H1 (cell line): ENCODE measurements around the gene APOOL. TPM values are rescaled to one million over a fixed set of nuclear protein-coding genes. Genes with fewer than 3 reads are reported as not detected.

ENCODE experiments used
- CTCF ChIA-PET: fragments of 300-600 bp; sonication (Branson Sonifier 250); formaldehyde crosslinking; loops from one replicate; lab custom pipeline; 2021; ENCODE audit not compliant: partially characterized antibody; lab: Charles Lee
- POLR2A ChIA-PET: fragments of 300-600 bp; sonication (Branson Sonifier 250); formaldehyde crosslinking; loops from one replicate; lab custom pipeline; 2021; ENCODE audit warnings: inconsistent platforms; ENCODE audit not compliant: partially characterized antibody; lab: Charles Lee
- DNase-seq, 2 experiments: peaks; one replicate each; pipeline versions ENCODE4 v3.0.0 to v3.0.0-alpha.2; 2010 to 2022; ENCODE audit warnings: low spot score in 2 of 2, low read depth in 1 of 2, mixed read lengths in 1 of 2
- FAIRE-seq: peaks from 2 replicates; lab custom pipeline; 2011; peaks lifted over from hg19 to GRCh38; lab: Jason Lieb, UNC
- H2AFZ ChIP-seq: 2 replicates; pipeline ENCODE4 v1.8.1; 2012; ENCODE audit warnings: low read length, inconsistent platforms
- H2AK5ac ChIP-seq: 2 replicates; pipeline ENCODE4 v1.6.1; 2013; ENCODE audit warnings: low read depth, low read length
- H2BK120ac ChIP-seq: replicated peaks from 2 replicates; pipeline ENCODE3; 2013; ENCODE audit warnings: low read depth, low read length, inconsistent platforms
- H2BK12ac ChIP-seq: 2 replicates; pipeline ENCODE4 v1.6.1; 2013; ENCODE audit warnings: low read depth, low read length
- H2BK15ac ChIP-seq: 2 replicates; pipeline ENCODE4 v1.6.1; 2013; ENCODE audit warnings: low read length
- H2BK20ac ChIP-seq: 2 replicates; pipeline ENCODE4 v1.6.1; 2013; ENCODE audit warnings: low read length
- H2BK5ac ChIP-seq: 2 replicates; pipeline ENCODE4 v1.6.1; 2013; ENCODE audit warnings: low read depth, low read length
- H3K14ac ChIP-seq: 2 replicates; pipeline ENCODE4 v1.6.1; 2013; ENCODE audit warnings: inconsistent platforms; ENCODE audit not compliant: insufficient read length
- H3K18ac ChIP-seq: 2 replicates; pipeline ENCODE4 v1.6.1; 2013; ENCODE audit warnings: low read length; ENCODE audit errors: extremely low read depth
- H3K23ac ChIP-seq: 2 replicates; pipeline ENCODE4 v1.6.1; 2013; ENCODE audit warnings: inconsistent platforms; ENCODE audit not compliant: insufficient read length
- H3K23me2 ChIP-seq: 2 replicates; pipeline ENCODE4 v1.6.1; 2013; ENCODE audit warnings: low read depth, low read length
- H3K27ac ChIP-seq: 2 replicates; pipeline ENCODE4 v1.6.1; 2011; ENCODE audit warnings: low read depth, low read length, inconsistent platforms
- H3K27me3 ChIP-seq, 4 experiments: replicated peaks in 1 of 4; 1 replicate in 1 of 4; 2 replicates in 3 of 4; pipeline versions ENCODE4 v1.6.1 to v1.8.1; 2011 to 2013; ENCODE audit warnings: low read length in 3 of 4, mild to moderate bottlenecking in 3 of 4, inconsistent platforms in 2 of 4, mixed read lengths in 2 of 4, moderate library complexity in 1 of 4; ENCODE audit not compliant: control insufficient read depth in 3 of 4, insufficient read depth in 3 of 4; ENCODE audit errors: extremely low read depth in 1 of 4
- H3K36me3 ChIP-seq, 4 experiments: 2 replicates each; pipeline versions ENCODE4 v1.6.1 to v1.8.1; 2011 to 2013; ENCODE audit warnings: mild to moderate bottlenecking in 4 of 4, low read length in 3 of 4, moderate library complexity in 2 of 4, control low read depth in 1 of 4, inconsistent platforms in 1 of 4; ENCODE audit not compliant: insufficient read depth in 4 of 4, control insufficient read depth in 2 of 4
- H3K4ac ChIP-seq: replicated peaks from 2 replicates; pipeline ENCODE3; 2013; ENCODE audit warnings: low read length, low read depth, mixed read lengths, inconsistent platforms; ENCODE audit not compliant: insufficient read length
- H3K4me1 ChIP-seq, 4 experiments: replicated peaks in 1 of 4; 1 replicate in 1 of 4; 2 replicates in 3 of 4; pipeline versions ENCODE4 v1.6.1 to v1.8.1; 2011 to 2013; ENCODE audit warnings: low read length in 3 of 4, inconsistent platforms in 2 of 4, mixed read lengths in 1 of 4; ENCODE audit not compliant: insufficient read depth in 4 of 4, control insufficient read depth in 3 of 4
- H3K4me2 ChIP-seq, 2 experiments: 2 replicates each; pipeline versions ENCODE4 v1.6.1 to v1.8.1; 2011 to 2013; ENCODE audit warnings: low read depth in 2 of 2, low read length in 2 of 2, control low read depth in 1 of 2, inconsistent platforms in 1 of 2, mild to moderate bottlenecking in 1 of 2; ENCODE audit not compliant: insufficient read depth in 1 of 2
- H3K4me3 ChIP-seq, 4 experiments: fragments of 200-600, 300-600 bp in 1 of 4; sonication (generic), shearing (Covaris generic), sonication (Bioruptor Twin) in 1 of 4; 2 replicates each; pipeline versions ENCODE4 v1.5.1 to v1.8.1; 2011 to 2016; ENCODE audit warnings: low read length in 4 of 4, low read depth in 3 of 4, control low read depth in 2 of 4, inconsistent platforms in 2 of 4, mild to moderate bottlenecking in 2 of 4, mixed read lengths in 1 of 4, moderate library complexity in 1 of 4; ENCODE audit not compliant: insufficient read depth in 2 of 4; ENCODE audit errors: extremely low read depth in 1 of 4
- H3K56ac ChIP-seq: replicated peaks from 2 replicates; pipeline ENCODE3; 2013; ENCODE audit warnings: low read depth, mild to moderate bottlenecking, mixed read lengths, low read length, inconsistent platforms; ENCODE audit not compliant: insufficient read length
- H3K79me1 ChIP-seq: 2 replicates; pipeline ENCODE4 v1.6.1; 2013; ENCODE audit warnings: low read depth, low read length, control low read depth
- H3K79me2 ChIP-seq, 2 experiments: 2 replicates each; pipeline versions ENCODE4 v1.6.1 to v1.8.1; 2012 to 2013; ENCODE audit warnings: low read length in 2 of 2, mild to moderate bottlenecking in 2 of 2, inconsistent platforms in 1 of 2; ENCODE audit not compliant: insufficient read depth in 2 of 2, control insufficient read depth in 1 of 2
- H3K9ac ChIP-seq, 4 experiments: replicated peaks in 1 of 4; 1 replicate in 1 of 4; 2 replicates in 3 of 4; pipeline versions ENCODE4 v1.6.1 to v1.8.1; 2011 to 2013; ENCODE audit warnings: low read depth in 3 of 4, low read length in 3 of 4, control low read depth in 2 of 4, mild to moderate bottlenecking in 2 of 4, moderate library complexity in 2 of 4, inconsistent platforms in 1 of 4; ENCODE audit errors: extremely low read depth in 1 of 4
- H3K9me3 ChIP-seq, 2 experiments: 2 replicates each; pipeline versions ENCODE4 v1.6.1 to v1.8.1; 2012 to 2013; ENCODE audit warnings: mild to moderate bottlenecking in 2 of 2, moderate library complexity in 2 of 2, control low read depth in 1 of 2, inconsistent platforms in 1 of 2, low read depth in 1 of 2, low read length in 1 of 2, mixed read lengths in 1 of 2; ENCODE audit not compliant: insufficient read depth in 2 of 2
- H4K20me1 ChIP-seq, 2 experiments: replicated peaks in 1 of 2; 2 replicates each; pipeline versions ENCODE3 to v1.8.1; 2011 to 2013; ENCODE audit warnings: inconsistent platforms in 2 of 2, low read length in 2 of 2, mild to moderate bottlenecking in 1 of 2; ENCODE audit not compliant: insufficient read depth in 2 of 2, control insufficient read depth in 1 of 2
- H4K5ac ChIP-seq: 2 replicates; pipeline ENCODE4 v1.6.1; 2013; ENCODE audit warnings: low read length, low read depth, mixed read lengths, inconsistent platforms; ENCODE audit not compliant: insufficient read length
- H4K8ac ChIP-seq: 2 replicates; pipeline ENCODE4 v1.8.0; 2013; ENCODE audit warnings: mild to moderate bottlenecking, moderate library complexity, low read length, inconsistent platforms; ENCODE audit not compliant: insufficient read depth; ENCODE audit errors: extremely low read depth
- H4K91ac ChIP-seq: replicated peaks from 2 replicates; pipeline ENCODE3; 2013; ENCODE audit warnings: low read length, mixed read lengths, inconsistent platforms; ENCODE audit not compliant: insufficient read length
- ASH2L ChIP-seq: fragments of 200-600, 300-600 bp; sonication (generic); IDR thresholded peaks from one replicate; pipeline ENCODE4 v1.7.1; 2017; ENCODE audit warnings: low read length
- BCL11A ChIP-seq, 2 experiments: IDR thresholded peaks; one replicate each; pipeline ENCODE4 v1.6.1; 2011; ENCODE audit warnings: low read depth in 2 of 2, low read length in 2 of 2, mild to moderate bottlenecking in 2 of 2
- CEBPB ChIP-seq: IDR thresholded peaks from 2 replicates; pipeline ENCODE4 v1.6.1; 2012; ENCODE audit warnings: low read depth, low read length
- CHD1 ChIP-seq: IDR thresholded peaks from 2 replicates; pipeline ENCODE4 v1.6.1; 2012; ENCODE audit warnings: low read depth, low read length, improper control_type of control experiment
- CTBP2 ChIP-seq: IDR thresholded peaks from 2 replicates; pipeline ENCODE4 v1.7.0; 2011; ENCODE audit warnings: borderline replicate concordance, mild to moderate bottlenecking, moderate library complexity, mixed read lengths, low read length; ENCODE audit not compliant: insufficient read depth, insufficient read length
- NRF1 ChIP-seq: IDR thresholded peaks from 2 replicates; pipeline ENCODE4 v1.6.1; 2011; ENCODE audit warnings: mild to moderate bottlenecking, low read depth, low read length, improper control_type of control experiment
- POLR2A ChIP-seq, 2 experiments: IDR thresholded peaks; 1 replicate in 1 of 2; 2 replicates in 1 of 2; pipeline ENCODE4 v1.6.1; 2011; ENCODE audit warnings: low read depth in 2 of 2, low read length in 2 of 2, mild to moderate bottlenecking in 2 of 2; ENCODE audit errors: control extremely low read depth in 1 of 2
- RBBP5 ChIP-seq: IDR thresholded peaks from 2 replicates; pipeline ENCODE4 v1.7.1; 2012; ENCODE audit warnings: low read depth, mild to moderate bottlenecking, inconsistent platforms, low read length, moderate library complexity, borderline replicate concordance
- RFX5 ChIP-seq: IDR thresholded peaks from 2 replicates; pipeline ENCODE4 v1.6.1; 2011; ENCODE audit warnings: low read depth, low read length, improper control_type of control experiment, borderline replicate concordance
- SIN3A ChIP-seq, 2 experiments: IDR thresholded peaks in 1 of 2; conservative IDR thresholded peaks in 1 of 2; 2 replicates each; pipeline ENCODE4 v1.6.1; 2011 to 2012; ENCODE audit warnings: low read length in 2 of 2, improper control_type of control experiment in 1 of 2, low read depth in 1 of 2, mild to moderate bottlenecking in 1 of 2
- SRF ChIP-seq: IDR thresholded peaks from 2 replicates; pipeline ENCODE4 v1.6.1; 2011; ENCODE audit warnings: mild to moderate bottlenecking, low read depth, low read length, moderate library complexity
- USF2 ChIP-seq: IDR thresholded peaks from 2 replicates; pipeline ENCODE4 v1.6.1; 2011; ENCODE audit warnings: low read length, improper control_type of control experiment
- WGBS, 2 experiments: shearing (Covaris generic) in 1 of 2; methylation state at CpG; one replicate each; pipeline versions ENCODE4 v1.1.6 to v1.1.7; 2013 to 2015; ENCODE audit warnings: low lambda C conversion rate in 2 of 2, mixed read lengths in 2 of 2, inconsistent platforms in 1 of 2, low coverage in 1 of 2, missing lambda C conversion rate in 1 of 2; ENCODE audit not compliant: insufficient replicate concordance in 2 of 2, insufficient coverage in 1 of 2, insufficient read length in 1 of 2; ENCODE audit errors: extremely low coverage in 1 of 2, missing lambda C conversion rate in 1 of 2; 5-methylcytosine and 5-hydroxymethylcytosine counted together
- polyA plus RNA-seq, 7 experiments: library from polyadenylated mRNA; depleted of rRNA in 3 of 7; stranded (reverse) in 5 of 7; unstranded in 2 of 7; fragments of >200 nt in 5 of 7; fragments of 200-250 nt in 2 of 7; gene quantifications; 1 replicate in 5 of 7; 2 replicates in 1 of 7; 4 replicates in 1 of 7; pipeline versions ENCODE4 v1.2.1 to v1.2.3, GENCODE V29; 2011 to 2013; ENCODE audit warnings: missing spikeins in 2 of 7, mixed read lengths in 2 of 7
- total RNA-seq: library from RNA; stranded (reverse); fragmentation: NEBNext Ultra II Directional; extraction: Animal tissue kit (Norgen Biotek cat#: 25700); gene quantifications from 2 replicates; pipeline ENCODE4 v1.2.1, GENCODE V29; 2021

The APOOL gene
- total and polyA plus RNA-seq, 2 of the 8 experiments (the other 6 are each of a cell fraction or from before 2014, with no cell fraction given), result 2.4 to 8.1 TPM

GRCh38 chrX:84993150-84993549, 10.5 kb upstream of the APOOL start:
- no peaks in the 10 kb centered on the region for H3K4me1 ChIP-seq
- H2BK120ac ChIP-seq, result no peak overlapping the region
- no peak overlapping the region for H3K23ac ChIP-seq
- H2BK15ac ChIP-seq, result no peak overlapping the region
- no peak overlapping the region for H4K8ac ChIP-seq
- H4K20me1 ChIP-seq, result no peaks in the 10 kb centered on the region
- H2BK5ac ChIP-seq, result no peak overlapping the region
- no CpG with 5 or more reads among the region's 1 CpG for whole genome bisulfite sequencing, 2 experiments
- H3K27ac ChIP-seq, result no peak overlapping the region
- H3K4ac ChIP-seq, result no peak overlapping the region
- no peak overlapping the region for H3K18ac ChIP-seq
- FAIRE-seq (no peak), DNase-seq (no peak)
- H2BK12ac ChIP-seq, result no peak overlapping the region
- H3K4me2 ChIP-seq, result no peak overlapping the region
- H2AFZ ChIP-seq, result no peak overlapping the region
- H3K79me1 ChIP-seq, result no peaks in the 10 kb centered on the region
- H3K9ac ChIP-seq, result no peak overlapping the region
- no peak overlapping the region for H3K56ac ChIP-seq
- H3K36me3 ChIP-seq, result no peaks in the 10 kb centered on the region
- no peaks in the 10 kb centered on the region for H3K23me2 ChIP-seq
- no peaks in the 10 kb centered on the region for H3K79me2 ChIP-seq
- no peak overlapping the region for H4K5ac ChIP-seq
- no peak overlapping the region for H2AK5ac ChIP-seq
- H3K14ac ChIP-seq, result no peak overlapping the region
- H4K91ac ChIP-seq, result no peak overlapping the region
- H3K9me3 ChIP-seq, result no peaks in the 10 kb centered on the region
- H3K27me3 ChIP-seq, result no peaks in the 10 kb centered on the region
- H3K4me3 ChIP-seq, result no peak overlapping the region
- CTCF ChIA-PET, result no interaction called here
- H2BK20ac ChIP-seq, result no peak overlapping the region
- POLR2A ChIA-PET, result no interaction called here
- TF ChIP-seq POLR2A (IDR thresholded peaks at IDR 0.05; ENCODE audit: control extremely low read depth in 1 of 2, low read depth in 2 of 2, low read length in 2 of 2) (no peak), RBBP5 (no peak), SRF (no peak), ASH2L (no peak), BCL11A (IDR thresholded peaks at IDR 0.05; ENCODE audit: low read depth in 2 of 2, low read length in 2 of 2) (no peak), CEBPB (no peak), SIN3A (conservative IDR thresholded peaks at IDR 0.05 in 1 of 2, IDR thresholded peaks at IDR 0.05 in 1 of 2; ENCODE audit: low read depth in 1 of 2, low read length in 2 of 2) (no peak), USF2 (no peak), CTBP2 (no peak), CHD1 (no peak), NRF1 (no peak), RFX5 (no peak)
